Measurements from ENCODE around the gene GALM.
"Not testable (repeated sequence)": the region's sequence is repeated elsewhere in the genome, so short reads cannot be mapped to it uniquely, and the experiment has no call there.

Gene GALM

DNA sequence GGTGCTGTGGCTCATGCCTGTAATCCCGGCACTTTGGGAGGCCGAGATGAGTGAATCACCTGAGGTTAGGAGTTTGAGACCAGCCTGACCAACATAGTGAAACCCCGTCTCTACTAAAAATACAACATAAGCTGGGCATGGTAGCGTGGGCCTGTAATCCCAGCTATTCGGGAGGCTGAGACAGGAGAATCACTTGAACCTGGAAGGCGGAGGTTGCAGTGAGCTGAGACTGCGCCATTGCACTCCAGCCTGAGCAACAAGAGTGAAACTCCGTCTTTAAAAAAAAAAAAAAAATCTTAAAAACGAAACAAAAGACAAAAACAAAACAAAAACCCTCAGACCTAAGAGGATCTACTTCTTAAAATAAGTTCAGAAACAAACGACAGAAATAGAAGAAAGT lies 16.7 kb downstream of the GALM start:
- DNase-seq = not testable (repeated sequence)

DNA sequence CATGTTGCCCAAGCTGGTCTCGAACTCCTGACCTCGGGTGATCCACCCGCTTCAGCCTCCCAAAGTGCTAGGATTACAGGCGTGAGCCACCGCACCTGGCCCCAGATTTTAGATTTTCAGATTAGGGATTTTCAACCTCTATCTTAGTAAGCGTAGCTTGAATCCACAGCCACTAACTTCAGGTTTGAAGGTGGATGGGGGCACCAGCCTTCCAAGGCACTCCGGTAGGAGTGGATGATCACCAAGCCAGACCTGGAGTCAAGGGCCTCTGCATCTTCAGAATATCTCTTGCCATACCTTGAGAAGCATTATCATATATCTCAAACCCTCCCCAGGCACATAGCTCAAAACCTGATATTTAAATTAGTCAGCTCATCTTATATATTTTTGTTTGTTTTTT lies 17.9 kb downstream of the GALM start:
- no peak for DNase-seq

- no peak for DNase-seq
These were observed 19.3 kb downstream of the GALM start for GRCh38 chr2:38685116-38685735.

DNA sequence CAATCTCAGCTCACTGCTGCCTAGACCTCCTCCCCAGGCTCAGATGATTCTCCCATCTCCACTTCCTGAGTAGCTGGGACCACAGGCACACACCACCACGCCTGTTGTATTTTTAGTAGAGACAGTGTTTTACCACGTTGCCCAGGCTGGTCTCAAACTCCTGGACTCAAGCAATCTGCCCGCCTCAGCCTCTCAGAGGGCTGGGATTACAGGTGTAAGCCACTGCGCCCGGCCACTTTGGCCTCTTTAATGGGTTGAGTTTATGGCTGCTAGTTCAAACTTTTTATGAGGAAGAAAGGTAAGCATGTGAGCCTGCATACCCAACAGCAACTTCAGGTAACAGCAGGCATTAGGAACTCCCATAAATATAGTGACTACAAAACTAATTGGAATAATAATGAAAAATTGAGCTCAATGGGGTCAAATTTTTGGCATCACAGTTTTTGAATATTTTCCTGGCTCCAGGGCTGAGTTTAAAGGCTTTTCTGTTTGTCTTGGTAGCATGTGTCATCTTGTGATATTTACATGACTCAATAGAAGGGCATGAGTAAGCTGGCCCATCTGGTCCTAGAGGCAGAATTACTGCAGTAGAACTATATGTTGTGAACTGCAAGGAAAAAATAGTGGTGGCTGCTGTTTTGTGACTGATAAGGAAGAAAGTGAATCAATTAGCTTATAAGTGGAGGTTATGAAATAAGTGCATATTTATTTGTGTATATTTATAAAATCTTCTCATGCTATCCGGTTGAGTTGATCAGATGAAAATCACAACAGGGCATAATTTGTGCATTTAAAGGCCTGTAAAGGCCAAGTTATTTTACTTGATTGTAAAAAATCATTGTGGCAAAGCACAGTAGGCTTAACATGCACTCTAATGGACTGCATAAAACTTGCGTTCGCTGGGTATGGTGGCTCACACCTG lies 24.8 kb downstream of the GALM start:
- DNase-seq = no peak

GRCh38 chr2:38691994-38692393 lies 26.1 kb downstream of the GALM start:
- no peak for DNase-seq

DNA sequence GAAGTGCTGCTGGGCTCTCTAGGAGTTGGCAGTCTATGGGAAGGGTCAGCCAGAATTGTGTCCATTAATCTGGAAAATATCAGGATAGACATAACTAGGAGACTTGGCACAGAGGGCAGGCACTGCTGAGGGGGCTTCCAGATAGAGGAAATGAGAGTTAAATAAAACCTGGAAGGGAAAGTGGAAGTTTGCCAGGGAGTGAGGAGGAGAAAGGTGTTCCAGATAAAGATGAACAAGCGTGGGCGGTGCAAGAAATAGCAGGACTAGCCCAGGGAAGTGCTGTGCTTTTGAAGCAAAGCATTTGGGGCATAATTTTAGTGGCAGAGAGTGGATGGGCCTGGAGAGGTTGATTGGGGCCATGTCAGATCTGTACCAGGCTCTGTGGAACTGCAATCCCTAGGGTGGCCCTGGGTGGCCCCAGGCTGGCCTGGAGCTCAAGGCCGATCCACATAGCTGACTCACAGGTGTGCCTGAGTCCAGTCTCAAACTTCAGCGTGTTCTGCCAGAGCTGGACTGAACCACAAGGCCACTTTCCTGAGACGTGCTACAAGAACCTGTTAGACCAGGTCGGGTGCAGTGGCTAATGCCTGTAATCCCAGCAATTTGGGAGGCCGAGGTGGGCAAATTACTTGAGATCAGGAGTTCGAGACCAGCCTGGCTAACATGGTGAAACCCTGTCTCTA lies 26.9 kb downstream of the GALM start:
- DNase-seq = peak; percentile 22 to 47

GRCh38 chr2:38697116-38697840 lies 31.4 kb downstream of the GALM start:
- DNase-seq = no peak

GRCh38 chr2:38698467-38699003 lies 32.6 kb downstream of the GALM start:
- no peak for DNase-seq

GRCh38 chr2:38700113-38700785 lies 34.3 kb downstream of the GALM start:
- DNase-seq = no peak

DNA sequence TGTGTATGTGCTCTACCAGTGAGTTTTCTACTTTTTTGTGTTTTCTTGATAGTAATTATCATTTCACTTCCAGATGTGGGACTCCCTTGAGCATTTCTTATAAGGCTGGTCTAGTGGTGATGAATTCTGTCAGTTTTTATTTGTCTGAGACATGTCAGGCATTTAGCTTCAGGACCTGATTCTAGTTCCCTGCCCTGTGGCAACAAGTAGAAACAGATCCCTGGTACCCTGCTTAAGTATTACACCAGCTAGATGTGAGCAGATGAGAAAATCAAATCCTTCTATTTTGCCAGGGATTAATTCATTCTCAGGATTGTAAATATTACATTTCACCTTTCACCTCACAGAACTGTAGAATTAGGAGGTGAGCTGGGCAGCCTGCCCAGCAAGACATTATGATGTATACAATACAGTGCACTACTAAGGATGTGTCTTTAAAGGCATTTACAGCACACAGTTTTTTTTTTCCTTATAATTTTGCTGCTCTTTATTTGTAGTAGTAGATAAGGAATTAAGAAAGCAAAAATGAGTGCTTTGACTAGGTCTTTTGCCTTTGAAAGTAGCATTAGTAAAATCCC lies 35.1 kb downstream of the GALM start:
- DNase-seq = no peak

- no peak for DNase-seq
These were observed 35.6 kb downstream of the GALM start for GRCh38 chr2:38701542-38701941.

DNA sequence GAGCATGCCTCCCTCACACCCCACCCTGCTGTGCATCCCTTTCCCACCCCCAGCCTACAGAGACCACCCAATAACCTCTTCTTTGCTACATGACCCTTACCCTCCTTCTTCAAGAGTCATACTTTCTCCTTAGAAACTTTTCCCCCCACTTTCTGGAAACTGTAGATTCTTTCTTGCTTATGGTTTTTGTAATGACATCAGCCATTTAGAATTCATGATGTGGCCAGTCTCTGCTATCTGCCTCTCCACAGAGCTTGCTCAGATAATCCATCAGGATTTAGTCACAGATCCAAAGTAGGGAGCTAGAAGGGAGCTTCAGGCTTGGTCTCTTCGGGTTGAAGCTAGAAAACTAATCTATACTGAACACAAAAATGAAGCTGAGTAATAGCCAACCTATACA lies 36.5 kb downstream of the GALM start:
- no peak for DNase-seq

DNA sequence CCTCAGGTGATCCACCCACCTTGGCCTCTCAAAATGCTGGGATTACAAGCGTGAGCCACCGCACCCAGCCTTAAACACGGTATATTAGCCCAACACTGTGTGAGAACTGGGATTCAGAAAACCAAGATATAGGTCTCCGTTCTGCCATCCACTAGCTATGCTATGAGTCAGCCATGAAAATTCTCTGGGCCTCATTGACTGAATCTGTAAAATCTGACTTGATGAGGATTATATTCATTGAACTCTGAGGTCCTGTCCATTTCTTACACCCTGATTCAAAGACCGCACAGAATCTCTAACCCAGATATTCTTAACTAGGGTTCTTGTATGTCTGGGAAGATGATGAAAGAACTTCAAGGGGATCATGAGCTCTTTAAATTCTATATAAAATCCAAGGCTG lies 37.4 kb downstream of the GALM start:
- not testable (repeated sequence) for DNase-seq

DNA sequence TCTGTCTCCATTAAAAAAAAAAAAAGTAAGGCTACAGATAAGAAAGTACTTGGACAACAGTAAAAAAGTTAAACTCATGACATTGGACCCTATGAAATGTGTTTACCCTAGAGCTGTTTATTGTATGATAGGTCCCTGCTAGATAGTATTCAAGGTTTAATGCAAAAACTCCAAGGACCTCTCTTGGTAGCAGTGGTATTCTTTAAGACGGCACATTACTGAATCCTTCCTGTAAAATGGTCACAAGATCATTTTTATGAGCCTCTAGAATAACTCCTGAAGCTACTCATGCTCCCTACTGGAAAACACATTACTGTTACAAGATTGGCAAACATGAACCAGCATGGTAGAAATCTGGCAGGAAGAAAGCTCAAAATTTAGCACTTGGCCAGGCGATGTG lies 38.8 kb downstream of the GALM start:
- DNase-seq = no peak

- no peak for DNase-seq
These were observed 41.0 kb downstream of the GALM start for GRCh38 chr2:38706846-38707345.

GRCh38 chr2:38708491-38708890 lies 42.6 kb downstream of the GALM start:
- not testable (repeated sequence) for DNase-seq

GRCh38 chr2:38708900-38709566 lies 43.1 kb downstream of the GALM start:
- DNase-seq = no peak

DNA sequence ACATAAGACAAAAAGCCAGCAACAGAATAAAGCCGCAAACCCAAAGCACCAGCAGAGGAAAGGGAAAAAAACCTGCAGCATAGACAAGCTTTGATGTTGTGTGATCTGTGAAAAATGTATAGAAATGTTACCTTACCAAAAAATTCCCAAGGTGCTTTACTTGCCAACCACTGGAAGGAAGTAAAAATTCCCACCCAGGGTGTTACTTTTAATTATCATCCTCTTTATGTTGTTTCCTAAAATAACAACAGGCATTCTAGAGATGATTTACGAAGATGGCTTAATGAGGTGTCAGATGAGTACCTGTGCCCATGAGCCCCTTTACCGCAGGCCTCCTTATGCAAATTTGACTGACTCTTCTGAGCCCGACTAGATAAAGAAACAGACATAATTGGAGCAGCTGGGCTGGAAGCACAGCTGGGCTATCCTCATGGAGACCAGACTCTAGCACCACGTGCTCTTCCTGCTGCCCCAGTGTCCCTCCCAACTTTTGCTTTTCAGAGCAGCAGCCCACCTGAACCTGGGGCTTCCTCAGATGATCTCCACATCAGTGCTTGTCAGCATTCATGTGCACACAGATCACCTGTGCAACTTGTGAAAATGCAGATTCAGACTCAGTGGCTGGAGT lies 43.8 kb downstream of the GALM start:
- no peak for DNase-seq

DNA sequence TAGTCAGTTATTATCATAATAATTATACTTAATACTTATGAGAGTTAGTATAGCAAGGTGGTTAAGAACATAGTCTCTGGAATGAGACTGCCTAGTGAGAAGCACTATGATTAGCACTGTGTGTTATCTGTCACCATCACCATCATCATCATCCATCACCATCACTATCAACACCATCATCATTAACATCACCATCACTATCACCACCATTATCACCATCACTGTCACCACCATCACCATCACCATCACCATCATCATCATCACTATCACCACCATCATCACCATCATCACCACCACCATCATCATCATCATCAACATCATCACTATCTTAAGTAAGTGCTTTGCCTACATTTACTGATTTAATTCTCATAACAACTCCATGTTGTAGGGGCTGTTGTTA lies 45.6 kb downstream of the GALM start:
- no peak for DNase-seq

DNA sequence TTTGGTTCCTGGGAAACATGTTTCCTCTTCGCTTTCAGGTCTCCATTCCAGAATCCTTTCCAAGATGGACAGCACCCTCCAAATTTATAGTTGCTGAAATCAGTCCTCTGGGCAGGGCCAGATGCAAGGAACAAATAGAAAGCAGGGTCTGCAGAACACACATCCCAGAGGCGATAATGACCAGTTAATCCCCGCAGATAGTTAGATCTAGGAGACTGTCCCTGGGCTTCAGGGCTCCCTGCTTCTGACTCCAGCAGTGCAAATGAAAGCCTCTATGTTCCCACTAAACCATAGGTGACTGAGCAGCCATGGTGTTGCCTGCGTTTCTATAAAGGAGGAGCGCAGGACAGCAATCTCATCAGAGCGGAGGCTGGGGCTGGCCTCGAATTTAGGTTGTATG lies 46.5 kb downstream of the GALM start:
- DNase-seq = no peak

GRCh38 chr2:38712871-38713270 lies 47.0 kb downstream of the GALM start:
- no peak for DNase-seq
